Psoas muscle (tissue), 8 donors: ENCODE results near the gene ENO2. TPM values are rescaled to one million over a fixed set of nuclear protein-coding genes. Genes with fewer than 3 reads are reported as not detected.

Experiments
- ATAC-seq, 4 donors: fragments of 200-7000 bp; cut with Tn5 transposase; one replicate each; pipeline ENCODE4 v1.9.1; 2020; ENCODE audit warnings: moderate library complexity in 3 of 4, mild to moderate bottlenecking in 2 of 4
- DNase-seq, 2 donors: peaks; one replicate each; pipeline ENCODE4 v3.0.0-alpha.2; 2020
- H3K27ac ChIP-seq: fragments of 200-600 bp; one replicate; pipeline ENCODE4 v1.8.0; 2022
- H3K27me3 ChIP-seq, 3 donors: fragments of 200-600 bp in 1 of 3; one replicate each; pipeline versions ENCODE4 v1.6.1 to v1.8.0; 2013 to 2022; ENCODE audit warnings: low read length in 2 of 3, mild to moderate bottlenecking in 2 of 3, moderate library complexity in 1 of 3; ENCODE audit not compliant: insufficient read depth in 3 of 3
- H3K36me3 ChIP-seq, 2 donors: fragments of 200-600 bp in 1 of 2; one replicate each; pipeline versions ENCODE4 v1.6.1 to v1.8.0; 2013 to 2022; ENCODE audit warnings: low read depth in 1 of 2, mild to moderate bottlenecking in 1 of 2, moderate library complexity in 1 of 2; ENCODE audit not compliant: insufficient read depth in 1 of 2
- H3K4me1 ChIP-seq: fragments of 200-600 bp; one replicate; pipeline ENCODE4 v1.8.0; 2022
- H3K4me3 ChIP-seq: fragments of 200-600 bp; one replicate; pipeline ENCODE4 v1.8.0; 2022; ENCODE audit warnings: mild to moderate bottlenecking
- H3K9me3 ChIP-seq: fragments of 200-600 bp; one replicate; pipeline ENCODE4 v1.8.0; 2022
- CTCF ChIP-seq: fragments of 200-600 bp; IDR thresholded peaks from one replicate; pipeline ENCODE4 v1.8.0; 2022; ENCODE audit warnings: antibody characterized with exemption
- WGBS, 3 donors: extraction: QIAGEN DNeasy Blood & Tissue Kit; methylation state at CpG; one replicate each; pipeline versions ENCODE4 v1.1.6 to v1.1.7; 2013; 5-methylcytosine and 5-hydroxymethylcytosine counted together
- intact Hi-C, 2 donors: fragments of 100-400 bp; cut with DNase I; formaldehyde crosslinking; loops; one replicate each; pipeline versions ENCODE4 v1.11.0 to v1.14.2; 2022
- polyA plus RNA-seq, 3 donors: library from polyadenylated mRNA; stranded (reverse); fragments of 200-250 nt; gene quantifications; one replicate each; pipeline ENCODE4 v1.2.3, GENCODE V29; 2013
- total RNA-seq, 4 donors: library from RNA; stranded (reverse); fragmentation: NEBNext Ultra II Directional in 2 of 4; extraction: Animal tissue kit (Norgen Biotek cat#: 25700) in 2 of 4; gene quantifications; one replicate each; pipeline versions ENCODE4 v1.2.1 to v1.2.4, GENCODE V29; 2021 to 2023
- donor health status: healthy with polysubstance abuse.
- donor health status: DM: no; HTN: no; CAD: no; lungs with moderate emphysema.
- donor health status: Bipolar disorder and iron deficiency.
- donor health status: healthy.
- donor health status: DM: yes; HTN: yes; CAD: no.
- donor health status: DM: no; HTN: no; CAD: no.
- donor health status: DM: no; HTN: no; CAD: no.
- donor health status: DM: yes; HTN: yes; CAD: no.

ENO2 gene
- total and polyA plus RNA-seq, 7 donors: 1.4 to 4.6 (median 2.0) TPM

- intact Hi-C loops: loop anchor here in 1 of 2 donors (5.0 kb wide), 1 partner anchor 52 kb away; the partner anchor contains the start of gene LPCAT3
- H3K36me3 ChIP-seq: peaks cover 18 to 47% of the 10 kb centered on the region in 2 donors
- TF ChIP-seq CTCF: peak; percentile 87
- H3K27me3 ChIP-seq: no peaks in the 10 kb centered on the region
- H3K4me1 ChIP-seq: peaks cover 29% of the 10 kb centered on the region
- H3K9me3 ChIP-seq: no peaks in the 10 kb centered on the region
- H3K27ac ChIP-seq: peak overlapping the region; percentile 85
- WGBS, 3 donors: 20 to 25% (median 21%) methylated on average over 12 of the region's 12 CpGs
- H3K4me3 ChIP-seq: no peak overlapping the region
- DNase-seq: peak; percentile 89 to 93
- ATAC-seq: peak; percentile 68 to 83 (median 77)
Observed at GRCh38 chr12:6965026-6965661, 50.8 kb downstream of the ENO2 start.

- no peak for ATAC-seq
- 75 to 80% (median 78%) methylated on average over 4 of the region's 4 CpGs for WGBS, 3 donors
- intact Hi-C loops: loop anchor here in 1 of 2 donors (5.0 kb wide), 1 partner anchor 52 kb away; the partner anchor contains the start of gene LPCAT3
- H3K9me3 ChIP-seq: no peaks in the 10 kb centered on the region
- H3K27me3 ChIP-seq: no peaks in the 10 kb centered on the region
- peaks cover 18 to 47% of the 10 kb centered on the region in 2 donors for H3K36me3 ChIP-seq
- peak overlapping the region; percentile 85 for H3K27ac ChIP-seq
- no peak overlapping the region for H3K4me3 ChIP-seq
- DNase-seq: no peak
- TF ChIP-seq CTCF: no peak
- peaks cover 29% of the 10 kb centered on the region for H3K4me1 ChIP-seq
Observed at GRCh38 chr12:6965714-6966113, 51.3 kb downstream of the ENO2 start.

GRCh38 chr12:6966351-6966750, 52.0 kb downstream of the ENO2 start:
- WGBS, 3 donors: 84 to 85% (median 84%) methylated on average over 7 of the region's 7 CpGs
- H3K4me3 ChIP-seq: no peak overlapping the region
- intact Hi-C loops: loop anchor here in 1 of 2 donors (5.0 kb wide), 1 partner anchor 51 kb away; the partner anchor contains the start of gene LPCAT3
- H3K27me3 ChIP-seq: no peaks in the 10 kb centered on the region
- ATAC-seq: no peak
- peaks cover 24% of the 10 kb centered on the region for H3K4me1 ChIP-seq
- DNase-seq: no peak
- H3K36me3 ChIP-seq: peaks cover 18 to 47% of the 10 kb centered on the region in 2 donors
- TF ChIP-seq CTCF: no peak
- no peaks in the 10 kb centered on the region for H3K9me3 ChIP-seq
- H3K27ac ChIP-seq: no peak overlapping the region

- Histone ChIP-seq H3K36me3 (peaks cover 18 to 47% of the 10 kb centered on the region in 2 donors), H3K9me3 (no peaks in the 10 kb centered on the region), H3K27me3 (no peaks in the 10 kb centered on the region), H3K27ac (no peak overlapping the region), H3K4me1 (peaks cover 32% of the 10 kb centered on the region), H3K4me3 (no peak overlapping the region)
- no peak for TF ChIP-seq CTCF
- DNase-seq (no peak), ATAC-seq (no peak)
- intact Hi-C loops: loop anchor here in 1 of 2 donors (5.0 kb wide), 1 partner anchor 50 kb away; the partner anchor contains the start of gene LPCAT3
- WGBS, 3 donors: 86 to 91% (median 90%) methylated on average over 10 of the region's 10 CpGs
Observed at GRCh38 chr12:6967651-6968100, 53.3 kb downstream of the ENO2 start.
